NCI-H1048 (cell line): ENCODE results near the gene ASB13.
"Not testable (repeated sequence)": the region's sequence is repeated elsewhere in the genome, so short reads cannot be mapped to it uniquely, and the experiment has no call there.

Experiments
- DNase-seq: peaks from one replicate; lab custom pipeline; 2025; lab: John Stamatoyannopoulos, UW

Gene ASB13

DNA sequence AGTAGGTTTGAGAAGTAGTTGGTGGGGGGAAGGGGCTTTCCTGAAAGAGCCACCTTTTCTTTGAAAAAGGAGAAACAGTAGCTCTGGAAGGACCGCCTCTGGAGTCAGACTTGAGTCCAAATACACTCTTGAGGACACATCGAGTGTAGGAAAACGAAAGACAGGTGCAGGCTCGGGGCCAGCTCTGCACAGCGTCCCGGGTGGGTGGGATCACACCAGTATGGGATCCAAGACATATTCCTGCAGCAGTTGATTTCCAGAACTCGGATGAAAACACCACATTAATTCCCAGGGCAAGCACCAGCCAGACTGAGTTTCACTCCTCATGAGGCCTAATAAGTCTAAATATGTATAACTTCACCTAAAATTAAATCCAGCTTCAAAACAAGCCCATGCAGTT is 61.4 kb downstream of the ASB13 start:
- no peak for DNase-seq

DNA sequence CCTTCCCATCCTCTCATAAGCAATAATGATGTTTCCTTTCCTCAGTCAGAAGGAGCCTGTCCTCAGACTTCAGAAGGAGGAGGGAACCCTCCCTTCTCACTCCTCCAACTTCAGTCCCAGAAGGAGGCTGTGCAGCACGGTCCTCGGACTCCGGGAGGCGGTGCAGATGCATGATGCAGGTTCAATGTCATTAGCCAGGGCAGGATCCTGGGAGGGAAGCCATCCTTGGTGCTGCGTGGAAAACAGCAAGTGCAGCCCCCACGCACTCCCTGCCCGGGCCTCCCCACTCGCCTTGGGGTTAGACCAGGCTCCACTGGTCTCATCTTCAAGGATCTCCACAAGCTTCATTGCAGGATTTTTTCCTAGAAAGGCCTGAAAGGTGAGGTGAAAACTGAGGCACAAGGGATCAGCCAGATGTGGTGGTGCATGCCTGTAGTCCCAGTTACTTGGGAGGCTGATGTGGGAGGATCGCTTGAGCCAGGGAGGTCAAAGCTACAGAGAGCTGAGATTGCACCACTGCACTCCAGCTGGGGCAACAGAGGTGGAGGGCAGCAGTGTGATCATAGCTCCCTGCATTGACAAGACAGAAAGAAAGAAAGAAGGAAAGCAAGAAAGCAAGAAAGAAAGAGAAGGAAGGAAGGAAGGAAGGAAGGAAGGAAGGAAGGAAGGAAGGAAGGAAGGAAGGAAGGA is 62.0 kb downstream of the ASB13 start:
- no peak for DNase-seq

DNA sequence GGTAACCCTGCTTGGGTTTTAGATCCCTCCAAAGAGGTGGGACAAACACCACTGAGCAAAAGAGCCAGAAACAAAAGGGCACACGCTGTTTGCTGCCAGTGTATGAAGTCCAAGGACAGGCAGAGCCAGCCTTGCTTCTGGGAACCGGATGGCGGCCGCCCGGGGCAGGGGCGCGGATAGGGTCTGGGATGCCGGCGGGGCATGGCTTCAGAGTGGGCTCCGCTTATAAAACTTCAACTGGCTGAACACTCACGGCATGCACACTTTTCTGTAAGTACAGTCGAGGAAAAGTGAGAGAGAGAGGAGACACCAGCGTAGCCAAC is 62.6 kb downstream of the ASB13 start:
- DNase-seq = no peak

DNA sequence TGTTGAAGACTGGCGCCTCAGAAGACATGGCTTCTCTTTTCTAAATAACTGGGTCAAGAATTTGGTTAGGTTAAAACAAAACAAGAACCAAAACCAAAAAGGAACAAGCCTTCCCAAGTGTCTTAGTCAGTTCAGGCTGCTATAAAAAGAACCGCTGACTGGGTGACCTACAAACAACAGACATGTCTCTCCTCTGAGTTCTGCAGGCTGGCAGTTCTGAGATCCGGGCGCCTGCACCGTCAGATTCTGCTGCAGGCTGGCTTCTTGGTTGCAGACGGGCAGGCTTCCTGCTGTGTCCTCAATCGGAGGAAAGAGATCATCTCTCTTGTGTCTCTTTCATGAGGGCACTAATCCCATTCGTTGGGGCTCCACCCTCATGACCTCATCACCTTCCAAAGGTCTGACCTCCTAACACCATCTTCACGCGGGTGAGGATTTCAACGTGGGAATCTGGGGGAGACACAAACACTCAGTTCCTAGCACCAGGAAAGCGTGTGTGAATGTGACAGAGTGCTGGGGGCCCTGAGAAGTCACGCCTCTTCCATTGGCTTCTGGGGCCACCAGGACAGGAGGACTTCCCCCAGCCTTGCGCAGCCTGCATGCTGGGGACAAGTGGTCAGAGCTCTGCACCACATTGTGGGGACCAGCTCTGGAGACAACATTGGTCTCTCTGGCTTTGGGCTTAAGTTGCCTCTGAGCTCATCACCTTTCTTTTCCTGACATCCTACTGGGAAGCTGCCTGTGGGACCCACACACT is 63.1 kb downstream of the ASB13 start:
- no peak for DNase-seq

DNA sequence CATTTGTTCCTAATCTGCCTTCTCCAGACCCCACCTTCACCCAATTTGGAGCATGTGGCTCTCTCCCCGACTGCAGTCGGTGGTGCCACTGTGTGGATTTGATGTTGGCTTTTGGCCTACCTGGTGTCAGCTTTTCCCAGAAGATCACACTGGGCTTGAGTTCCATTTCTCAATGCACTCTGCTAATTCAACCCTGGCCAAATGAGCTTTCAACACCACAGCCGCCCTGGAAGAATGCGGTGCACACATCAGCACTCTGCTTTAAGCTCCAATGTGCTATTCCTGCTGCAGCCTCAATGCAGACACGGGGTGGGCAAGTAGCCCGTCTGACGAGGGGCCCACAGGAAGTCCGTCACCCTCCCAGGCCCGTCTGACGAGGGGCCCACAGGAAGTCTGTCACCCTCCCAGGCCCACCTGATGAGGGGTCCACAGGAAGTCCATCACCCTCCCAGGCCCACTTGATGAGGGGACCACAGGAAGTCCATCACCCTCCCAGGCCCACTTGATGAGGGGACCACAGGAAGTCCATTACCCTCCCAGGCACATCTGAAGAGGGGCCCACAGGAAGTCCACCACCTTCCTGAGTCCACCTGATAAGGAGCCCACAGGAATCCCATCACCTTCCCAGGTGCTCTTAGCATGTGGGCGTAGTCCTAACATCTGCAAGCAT is 64.4 kb downstream of the ASB13 start:
- no peak for DNase-seq

DNA sequence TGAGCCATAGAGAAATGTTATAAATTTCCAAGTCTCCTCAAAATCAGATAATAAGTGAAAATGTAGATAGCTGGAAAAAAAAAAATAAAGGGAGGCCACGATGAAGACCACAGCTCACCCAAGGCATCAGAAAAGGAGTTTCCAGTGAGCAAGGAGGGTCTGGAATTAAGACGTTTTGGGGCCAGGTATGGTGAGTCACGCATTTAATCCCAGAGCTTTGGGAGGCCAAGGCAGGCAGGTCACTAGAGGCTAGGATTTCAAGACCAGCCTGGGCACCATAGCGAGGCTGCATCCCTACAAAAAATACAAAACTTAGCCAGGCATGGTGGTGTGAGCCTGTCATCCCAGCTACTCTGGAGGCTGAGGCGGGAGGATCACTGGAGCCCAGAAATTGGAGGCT is 65.5 kb downstream of the ASB13 start:
- DNase-seq = no peak

DNA sequence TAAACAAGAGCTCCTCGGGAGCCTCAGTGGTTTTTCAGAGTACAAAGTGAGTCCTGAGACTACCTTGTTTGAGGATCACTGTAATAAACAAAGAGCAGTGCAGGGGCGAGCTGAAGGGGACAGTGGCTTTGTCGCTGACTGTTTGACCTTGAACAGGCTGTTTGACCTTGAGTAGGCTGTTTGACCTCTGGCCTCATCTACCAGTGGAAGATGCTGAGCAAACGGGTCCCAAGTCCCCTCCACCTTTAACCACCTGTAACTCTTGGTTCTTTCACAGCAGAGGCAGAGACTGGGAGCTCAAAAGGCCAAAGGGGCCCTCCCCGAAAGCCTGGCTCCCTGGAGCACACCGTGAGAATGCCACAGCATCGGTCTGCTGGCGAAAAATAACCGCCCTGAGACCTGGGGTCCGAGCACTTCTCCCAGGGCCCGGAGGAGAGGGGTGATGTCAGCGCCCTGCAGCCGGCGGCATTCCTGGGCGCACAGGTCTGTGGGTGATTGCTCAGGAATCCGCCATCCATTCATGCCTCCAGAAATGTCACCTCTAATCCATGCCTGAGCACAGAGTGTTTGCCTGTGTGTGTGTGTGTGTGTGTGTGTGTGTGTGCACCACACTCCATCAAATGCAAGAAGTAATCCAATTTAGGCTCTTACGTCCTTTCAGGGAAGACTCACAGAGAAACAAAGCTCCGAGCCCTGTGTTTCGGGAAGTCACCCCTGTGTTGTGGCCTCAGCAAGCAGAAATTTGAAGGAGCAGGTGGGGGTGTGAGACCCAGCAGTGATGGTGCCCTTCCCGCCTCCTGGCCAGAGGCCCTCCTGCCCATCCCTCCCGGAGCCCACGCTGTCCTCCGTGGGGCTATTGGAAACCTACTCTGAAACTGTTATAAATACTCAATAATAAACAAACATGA is 66.5 kb downstream of the ASB13 start:
- DNase-seq = no peak

DNA sequence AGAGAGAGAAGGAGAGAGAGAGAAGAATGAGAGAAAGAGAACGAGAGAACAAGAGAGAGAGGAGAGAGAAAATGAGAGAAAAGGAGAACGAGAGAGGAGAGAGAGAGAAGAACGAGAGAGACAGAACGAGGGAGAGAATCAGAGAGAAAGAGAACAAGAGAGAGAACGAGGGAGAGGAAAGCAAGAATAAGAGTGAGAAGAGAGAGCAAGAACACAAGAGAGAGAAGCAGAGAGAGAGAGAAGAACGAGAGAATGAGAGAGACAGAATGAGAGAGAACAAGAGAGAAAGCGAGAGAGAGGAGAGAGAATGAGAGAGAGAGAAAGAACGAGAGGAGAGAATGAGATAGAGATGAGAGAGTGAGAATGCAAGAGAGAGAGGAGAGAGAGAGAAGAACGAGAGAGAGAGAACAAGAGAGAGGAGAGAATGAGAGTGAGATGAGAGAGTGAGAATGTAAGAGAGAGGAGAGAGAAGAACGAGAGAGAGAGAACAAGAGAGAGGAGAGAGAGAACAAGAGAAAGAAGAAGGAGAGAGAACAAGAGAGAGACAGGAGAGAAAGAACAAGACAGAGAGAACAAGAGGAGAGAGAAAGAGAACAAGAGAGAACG is 68.2 kb downstream of the ASB13 start:
- no peak for DNase-seq

DNA sequence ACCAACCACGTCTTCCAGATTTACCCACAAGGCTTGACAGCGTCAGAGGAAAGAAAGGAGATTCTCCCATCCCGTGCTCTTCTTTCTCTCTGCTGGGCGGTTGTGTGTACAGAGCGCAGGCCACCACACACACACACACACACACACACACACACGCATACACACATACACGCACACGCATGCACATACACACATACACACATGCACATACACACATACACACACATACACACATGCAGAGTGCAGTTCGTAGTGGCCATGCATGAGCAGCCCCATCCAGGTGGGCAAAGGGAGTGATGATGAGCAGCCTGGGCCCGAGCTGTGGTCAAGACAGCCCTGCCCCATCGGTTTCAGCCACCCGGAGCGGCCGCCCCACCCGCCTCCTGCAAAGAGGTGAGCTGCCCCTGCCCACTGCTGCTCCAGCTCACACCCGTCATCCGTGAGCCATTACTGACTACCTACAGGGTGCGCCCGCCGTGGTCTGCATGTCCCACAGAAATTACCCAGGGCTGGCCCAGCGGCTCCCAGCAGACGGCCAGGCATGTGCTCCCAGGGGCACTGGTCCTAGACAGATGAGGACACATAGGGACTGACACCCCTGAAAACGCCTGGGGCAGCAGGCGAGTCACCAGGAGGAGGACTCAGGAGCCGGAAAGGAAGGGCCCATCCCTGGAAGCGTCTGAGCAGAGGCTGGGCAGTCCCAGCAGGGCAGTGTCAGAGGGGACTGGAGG is 69.6 kb downstream of the ASB13 start:
- no peak for DNase-seq

DNA sequence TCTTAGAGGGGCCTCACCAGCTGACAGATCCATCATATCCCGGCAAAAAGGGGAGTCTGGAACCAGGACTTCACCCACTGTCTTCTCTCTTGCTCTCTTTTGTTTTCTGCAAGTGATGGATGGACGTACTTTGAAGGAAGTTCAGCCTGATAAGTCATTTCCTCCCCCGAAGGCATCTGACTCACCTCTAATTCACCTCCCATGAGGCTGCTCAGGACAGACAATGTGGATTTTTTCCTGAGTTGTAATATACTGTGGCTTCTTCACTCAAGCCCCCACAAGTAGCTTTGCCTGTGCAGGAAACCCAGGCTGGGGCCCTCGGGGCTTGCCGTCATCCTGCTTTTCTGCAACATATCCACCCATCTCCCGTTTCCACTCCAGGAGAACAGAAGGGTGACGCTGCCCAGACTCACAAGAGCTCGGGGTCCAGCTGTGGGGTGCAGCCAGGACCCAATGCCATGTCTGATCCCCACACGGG is 70.4 kb downstream of the ASB13 start:
- DNase-seq = no peak

DNA sequence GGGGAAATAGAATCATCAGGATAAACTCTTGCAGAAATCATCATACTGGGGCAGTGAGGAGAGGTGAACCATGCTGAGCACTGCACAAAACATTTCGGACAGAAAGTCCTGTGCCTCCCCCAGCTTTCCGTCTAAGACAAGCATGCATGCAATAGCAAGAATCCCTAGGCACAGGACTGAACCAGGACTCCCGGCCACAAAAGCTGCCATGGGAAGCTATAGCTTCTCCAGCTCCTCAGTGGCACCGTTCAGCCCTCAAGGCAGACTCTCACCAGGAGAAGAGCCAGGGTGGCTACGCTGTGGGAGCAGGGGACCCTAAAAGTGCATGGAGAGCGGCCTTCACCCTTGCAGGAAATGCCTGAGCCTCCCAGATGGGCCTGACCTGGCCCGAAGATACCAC is 70.8 kb downstream of the ASB13 start:
- no peak for DNase-seq

DNA sequence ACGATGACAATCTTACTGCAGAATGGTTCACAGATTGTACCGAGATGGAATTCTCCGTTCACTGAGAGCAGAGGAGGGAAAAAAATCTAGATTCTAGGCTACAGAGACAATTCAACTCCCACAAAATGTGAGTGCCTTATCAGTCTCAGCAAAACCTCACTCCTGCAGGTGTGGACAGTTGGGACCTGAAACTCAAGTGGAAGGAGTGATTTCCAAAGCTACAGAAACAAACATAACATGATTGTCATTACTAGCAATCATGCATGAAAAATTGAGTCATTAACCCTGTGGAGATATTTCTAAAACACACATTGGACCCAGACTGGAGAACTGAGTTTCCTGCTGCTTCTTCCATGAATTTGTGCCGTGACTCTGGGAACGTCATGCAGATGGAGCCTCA is 71.3 kb downstream of the ASB13 start:
- DNase-seq = no peak

DNA sequence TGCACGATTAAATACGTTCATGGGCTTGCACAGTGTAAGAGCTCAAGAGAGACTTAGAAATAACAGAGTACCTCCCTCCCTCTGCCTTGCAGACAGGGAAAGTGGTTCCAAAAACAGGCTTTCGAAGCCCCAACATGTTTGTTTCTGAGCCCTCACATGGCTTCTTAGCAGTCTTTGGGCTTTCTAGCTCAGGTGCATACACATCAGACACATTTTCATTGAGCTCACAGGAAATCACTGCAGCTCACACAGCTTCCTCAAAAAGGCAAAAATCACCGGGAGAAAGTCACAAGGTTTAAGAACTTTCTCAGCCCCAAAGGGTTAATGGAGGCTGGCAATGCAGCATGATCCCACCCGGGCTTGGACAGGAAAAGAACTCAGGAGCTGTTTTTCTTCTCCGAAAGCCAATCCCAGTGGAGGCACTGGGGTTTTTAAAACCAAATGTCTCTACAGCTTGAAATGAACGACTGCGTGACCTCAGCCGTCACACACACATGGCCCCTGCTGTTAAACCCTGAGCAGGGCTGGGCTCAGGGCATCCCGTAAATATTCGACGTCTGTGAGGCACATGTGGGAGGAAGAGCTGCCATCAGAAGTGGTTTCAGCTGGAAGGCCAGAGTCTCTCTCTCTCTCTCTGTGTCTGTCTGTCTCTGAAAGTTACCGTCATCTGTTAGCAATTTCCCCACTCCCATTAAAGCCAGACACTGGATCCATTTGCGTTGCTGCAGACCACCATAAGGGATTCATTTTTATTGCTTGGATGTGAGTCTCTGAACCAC is 71.9 kb downstream of the ASB13 start:
- DNase-seq = no peak

DNA sequence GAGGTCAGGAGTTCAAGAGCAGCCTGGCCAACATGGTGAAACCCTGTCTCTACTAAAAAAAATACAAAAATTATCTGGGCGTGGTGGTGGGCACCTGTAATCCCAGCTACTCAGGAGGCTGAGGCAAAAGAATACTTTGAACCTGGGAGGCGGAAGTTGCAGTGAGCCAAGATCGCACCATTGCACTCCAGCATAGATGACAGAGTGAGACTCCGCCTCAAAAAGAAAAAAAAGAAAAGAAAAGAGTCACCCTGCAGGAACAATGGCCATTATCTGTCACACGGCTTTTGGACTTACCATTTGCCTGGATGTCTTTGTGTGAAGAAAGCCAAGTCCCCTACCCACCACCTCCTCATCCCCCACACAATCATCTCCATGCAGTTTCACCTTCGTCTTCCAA is 73.0 kb downstream of the ASB13 start:
- not testable (repeated sequence) for DNase-seq

DNA sequence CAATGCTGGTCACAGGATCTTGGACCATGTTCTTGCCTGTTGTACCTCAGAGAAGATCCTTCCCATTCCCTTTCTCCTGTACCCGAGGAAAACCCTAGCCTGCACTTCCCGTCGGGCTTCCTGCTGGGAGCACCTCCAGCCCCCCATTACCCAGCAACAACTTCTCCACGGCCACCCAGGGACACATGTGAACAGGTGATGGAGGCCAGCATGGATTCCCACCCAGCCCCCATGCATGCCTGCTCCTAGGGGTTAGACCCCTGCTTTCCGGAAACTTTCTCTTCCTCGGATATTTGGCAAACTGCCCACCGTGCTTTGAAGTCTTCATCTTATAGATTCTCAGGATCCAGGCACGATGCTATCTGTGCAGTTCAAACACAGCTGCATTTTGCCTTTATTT is 74.3 kb downstream of the ASB13 start:
- no peak for DNase-seq

DNA sequence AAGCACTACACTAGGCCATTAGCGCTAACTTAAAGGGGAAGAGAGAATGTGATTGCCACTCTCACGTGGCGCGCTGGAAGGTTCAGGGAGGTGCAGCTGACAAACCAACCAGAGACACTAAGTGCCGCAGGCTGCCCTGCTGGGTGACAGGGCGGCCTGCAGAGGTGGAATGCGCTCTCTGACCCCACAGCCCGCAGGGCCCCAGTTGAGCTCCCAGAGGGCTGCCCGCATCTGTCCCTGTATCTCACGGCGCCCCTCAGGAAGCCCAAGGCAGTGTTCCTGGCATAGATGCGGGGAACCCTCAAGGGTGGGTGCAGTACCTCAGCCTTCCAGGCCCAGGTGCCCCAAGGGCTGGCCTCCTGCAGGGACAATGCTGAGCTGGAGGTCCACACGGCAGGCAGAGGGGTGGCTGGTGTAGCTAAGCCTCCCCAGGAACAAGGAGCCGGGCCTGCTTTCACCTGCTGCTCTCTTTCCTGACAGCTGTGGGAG is 75.0 kb downstream of the ASB13 start:
- DNase-seq = no peak

DNA sequence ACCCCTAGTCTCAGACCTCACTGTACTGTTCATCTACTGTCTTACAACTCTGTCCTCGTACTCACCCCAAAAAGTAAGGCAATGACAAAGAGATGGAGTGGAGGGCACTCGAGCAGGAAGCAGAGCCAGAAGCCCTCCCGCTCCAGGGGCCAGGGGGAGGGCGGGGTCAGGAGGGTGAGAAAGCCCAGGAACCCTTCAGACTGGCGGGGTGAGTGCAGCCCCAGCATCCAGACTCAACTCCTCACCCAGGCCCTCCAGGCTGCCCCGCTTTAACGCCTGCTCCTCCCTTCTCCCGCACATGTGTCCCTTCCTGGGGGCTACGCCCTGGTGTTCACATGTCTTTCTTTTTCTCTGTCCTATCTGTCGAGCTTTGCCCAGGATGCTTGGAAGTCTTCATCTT is 75.6 kb downstream of the ASB13 start:
- DNase-seq = no peak

DNA sequence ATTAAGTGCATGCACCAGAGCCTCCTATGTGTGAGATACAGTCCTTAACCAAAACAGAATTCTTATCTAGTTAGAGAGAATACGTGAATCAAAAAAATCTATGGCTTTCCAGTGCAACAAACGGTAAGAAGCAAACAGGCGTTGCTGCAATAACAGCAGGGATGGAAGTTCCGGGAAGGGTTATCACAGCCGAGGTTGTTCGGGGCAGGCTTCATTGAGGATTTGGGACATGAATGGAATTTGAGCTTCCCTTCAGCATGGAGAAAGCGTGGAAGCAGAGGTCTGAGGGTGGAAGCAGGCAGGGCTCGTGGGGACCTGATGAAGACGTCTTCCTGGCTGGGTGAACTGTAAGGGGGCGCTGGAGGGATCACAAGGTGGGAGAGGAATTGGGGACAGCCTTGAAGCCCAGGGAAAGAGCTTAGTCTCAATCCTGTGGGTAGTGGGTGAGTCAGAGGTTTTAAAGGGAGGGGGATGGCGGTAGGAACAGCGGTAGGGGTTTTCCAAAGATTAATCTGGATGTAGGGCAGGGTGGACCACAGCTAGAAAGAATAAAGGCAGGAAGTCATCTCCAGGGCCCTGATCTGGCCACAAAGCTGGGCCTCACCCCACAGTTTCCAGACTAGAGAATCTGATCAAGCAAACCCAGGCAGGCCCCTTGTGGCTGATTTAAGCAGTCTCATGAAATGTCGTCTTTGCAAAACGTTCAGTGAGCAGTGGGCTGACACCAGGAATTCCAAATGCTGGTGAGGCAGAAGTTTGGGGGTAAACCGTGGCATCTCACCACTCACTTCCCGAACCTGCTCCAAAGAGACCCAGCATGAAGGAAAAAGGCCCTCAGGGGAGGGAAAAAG is 76.5 kb downstream of the ASB13 start:
- no peak for DNase-seq

DNA sequence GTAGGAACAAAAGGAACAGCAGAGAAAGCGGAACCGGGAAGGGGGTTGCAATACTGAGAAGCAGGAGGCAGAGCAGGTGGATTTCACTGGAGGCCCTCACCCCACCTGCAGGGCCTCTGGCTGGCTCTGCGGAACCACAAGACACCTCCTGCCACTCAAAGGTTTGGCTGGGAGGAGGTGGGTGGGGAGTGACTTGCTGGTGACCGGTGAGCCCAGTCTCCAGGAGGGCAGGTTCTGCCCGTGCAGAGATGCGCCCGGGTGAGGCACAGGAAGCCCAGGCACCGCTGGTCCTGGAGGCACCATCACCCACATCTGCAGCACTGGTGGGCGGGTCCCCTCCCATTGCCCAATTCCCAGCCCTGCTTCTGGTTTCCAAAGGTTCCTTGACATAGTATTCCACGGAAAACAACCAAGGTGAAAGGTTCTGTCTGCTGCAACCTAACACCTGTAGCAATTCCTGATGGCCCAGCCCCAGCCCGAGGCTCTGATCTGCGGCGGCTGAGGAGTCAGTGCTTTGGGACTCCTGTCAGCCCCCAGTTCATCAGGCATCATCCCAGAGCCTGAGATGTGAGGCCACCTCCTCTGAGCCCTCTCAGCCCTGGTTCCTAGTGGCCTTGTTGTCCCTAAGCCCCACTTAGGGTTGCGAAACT is 77.3 kb downstream of the ASB13 start:
- no peak for DNase-seq
